H1 (cell line): ENCODE measurements around the gene GPR42. TPM values are rescaled to one million over a fixed set of nuclear protein-coding genes. Genes with fewer than 3 reads are reported as not detected.

Experiments used
- CTCF ChIA-PET: fragments of 300-600 bp; sonication (Branson Sonifier 250); formaldehyde crosslinking; loops from one replicate; lab custom pipeline; 2021; ENCODE audit not compliant: partially characterized antibody; lab: Charles Lee
- POLR2A ChIA-PET: fragments of 300-600 bp; sonication (Branson Sonifier 250); formaldehyde crosslinking; loops from one replicate; lab custom pipeline; 2021; ENCODE audit warnings: inconsistent platforms; ENCODE audit not compliant: partially characterized antibody; lab: Charles Lee
- DNase-seq, 2 experiments: peaks; one replicate each; pipeline versions ENCODE4 v3.0.0 to v3.0.0-alpha.2; 2010 to 2022; ENCODE audit warnings: low spot score in 2 of 2, low read depth in 1 of 2, mixed read lengths in 1 of 2
- FAIRE-seq: peaks from 2 replicates; lab custom pipeline; 2011; peaks lifted over from hg19 to GRCh38; lab: Jason Lieb, UNC
- H2AFZ ChIP-seq: 2 replicates; pipeline ENCODE4 v1.8.1; 2012; ENCODE audit warnings: low read length, inconsistent platforms
- H2AK5ac ChIP-seq: 2 replicates; pipeline ENCODE4 v1.6.1; 2013; ENCODE audit warnings: low read depth, low read length
- H2BK120ac ChIP-seq: replicated peaks from 2 replicates; pipeline ENCODE3; 2013; ENCODE audit warnings: low read depth, low read length, inconsistent platforms
- H2BK12ac ChIP-seq: 2 replicates; pipeline ENCODE4 v1.6.1; 2013; ENCODE audit warnings: low read depth, low read length
- H2BK15ac ChIP-seq: 2 replicates; pipeline ENCODE4 v1.6.1; 2013; ENCODE audit warnings: low read length
- H2BK20ac ChIP-seq: 2 replicates; pipeline ENCODE4 v1.6.1; 2013; ENCODE audit warnings: low read length
- H2BK5ac ChIP-seq: 2 replicates; pipeline ENCODE4 v1.6.1; 2013; ENCODE audit warnings: low read depth, low read length
- H3K14ac ChIP-seq: 2 replicates; pipeline ENCODE4 v1.6.1; 2013; ENCODE audit warnings: inconsistent platforms; ENCODE audit not compliant: insufficient read length
- H3K18ac ChIP-seq: 2 replicates; pipeline ENCODE4 v1.6.1; 2013; ENCODE audit warnings: low read length; ENCODE audit errors: extremely low read depth
- H3K23ac ChIP-seq: 2 replicates; pipeline ENCODE4 v1.6.1; 2013; ENCODE audit warnings: inconsistent platforms; ENCODE audit not compliant: insufficient read length
- H3K23me2 ChIP-seq: 2 replicates; pipeline ENCODE4 v1.6.1; 2013; ENCODE audit warnings: low read depth, low read length
- H3K27ac ChIP-seq: 2 replicates; pipeline ENCODE4 v1.6.1; 2011; ENCODE audit warnings: low read depth, low read length, inconsistent platforms
- H3K27me3 ChIP-seq, 4 experiments: replicated peaks in 1 of 4; 1 replicate in 1 of 4; 2 replicates in 3 of 4; pipeline versions ENCODE4 v1.6.1 to v1.8.1; 2011 to 2013; ENCODE audit warnings: low read length in 3 of 4, mild to moderate bottlenecking in 3 of 4, inconsistent platforms in 2 of 4, mixed read lengths in 2 of 4, moderate library complexity in 1 of 4; ENCODE audit not compliant: control insufficient read depth in 3 of 4, insufficient read depth in 3 of 4; ENCODE audit errors: extremely low read depth in 1 of 4
- H3K36me3 ChIP-seq, 4 experiments: 2 replicates each; pipeline versions ENCODE4 v1.6.1 to v1.8.1; 2011 to 2013; ENCODE audit warnings: mild to moderate bottlenecking in 4 of 4, low read length in 3 of 4, moderate library complexity in 2 of 4, control low read depth in 1 of 4, inconsistent platforms in 1 of 4; ENCODE audit not compliant: insufficient read depth in 4 of 4, control insufficient read depth in 2 of 4
- H3K4ac ChIP-seq: replicated peaks from 2 replicates; pipeline ENCODE3; 2013; ENCODE audit warnings: low read length, low read depth, mixed read lengths, inconsistent platforms; ENCODE audit not compliant: insufficient read length
- H3K4me1 ChIP-seq, 4 experiments: replicated peaks in 1 of 4; 1 replicate in 1 of 4; 2 replicates in 3 of 4; pipeline versions ENCODE4 v1.6.1 to v1.8.1; 2011 to 2013; ENCODE audit warnings: low read length in 3 of 4, inconsistent platforms in 2 of 4, mixed read lengths in 1 of 4; ENCODE audit not compliant: insufficient read depth in 4 of 4, control insufficient read depth in 3 of 4
- H3K4me2 ChIP-seq, 2 experiments: 2 replicates each; pipeline versions ENCODE4 v1.6.1 to v1.8.1; 2011 to 2013; ENCODE audit warnings: low read depth in 2 of 2, low read length in 2 of 2, control low read depth in 1 of 2, inconsistent platforms in 1 of 2, mild to moderate bottlenecking in 1 of 2; ENCODE audit not compliant: insufficient read depth in 1 of 2
- H3K4me3 ChIP-seq, 4 experiments: fragments of 200-600, 300-600 bp in 1 of 4; sonication (generic), shearing (Covaris generic), sonication (Bioruptor Twin) in 1 of 4; 2 replicates each; pipeline versions ENCODE4 v1.5.1 to v1.8.1; 2011 to 2016; ENCODE audit warnings: low read length in 4 of 4, low read depth in 3 of 4, control low read depth in 2 of 4, inconsistent platforms in 2 of 4, mild to moderate bottlenecking in 2 of 4, mixed read lengths in 1 of 4, moderate library complexity in 1 of 4; ENCODE audit not compliant: insufficient read depth in 2 of 4; ENCODE audit errors: extremely low read depth in 1 of 4
- H3K56ac ChIP-seq: replicated peaks from 2 replicates; pipeline ENCODE3; 2013; ENCODE audit warnings: low read depth, mild to moderate bottlenecking, mixed read lengths, low read length, inconsistent platforms; ENCODE audit not compliant: insufficient read length
- H3K79me1 ChIP-seq: 2 replicates; pipeline ENCODE4 v1.6.1; 2013; ENCODE audit warnings: low read depth, low read length, control low read depth
- H3K79me2 ChIP-seq, 2 experiments: 2 replicates each; pipeline versions ENCODE4 v1.6.1 to v1.8.1; 2012 to 2013; ENCODE audit warnings: low read length in 2 of 2, mild to moderate bottlenecking in 2 of 2, inconsistent platforms in 1 of 2; ENCODE audit not compliant: insufficient read depth in 2 of 2, control insufficient read depth in 1 of 2
- H3K9ac ChIP-seq, 4 experiments: replicated peaks in 1 of 4; 1 replicate in 1 of 4; 2 replicates in 3 of 4; pipeline versions ENCODE4 v1.6.1 to v1.8.1; 2011 to 2013; ENCODE audit warnings: low read depth in 3 of 4, low read length in 3 of 4, control low read depth in 2 of 4, mild to moderate bottlenecking in 2 of 4, moderate library complexity in 2 of 4, inconsistent platforms in 1 of 4; ENCODE audit errors: extremely low read depth in 1 of 4
- H3K9me3 ChIP-seq, 2 experiments: 2 replicates each; pipeline versions ENCODE4 v1.6.1 to v1.8.1; 2012 to 2013; ENCODE audit warnings: mild to moderate bottlenecking in 2 of 2, moderate library complexity in 2 of 2, control low read depth in 1 of 2, inconsistent platforms in 1 of 2, low read depth in 1 of 2, low read length in 1 of 2, mixed read lengths in 1 of 2; ENCODE audit not compliant: insufficient read depth in 2 of 2
- H4K20me1 ChIP-seq, 2 experiments: replicated peaks in 1 of 2; 2 replicates each; pipeline versions ENCODE3 to v1.8.1; 2011 to 2013; ENCODE audit warnings: inconsistent platforms in 2 of 2, low read length in 2 of 2, mild to moderate bottlenecking in 1 of 2; ENCODE audit not compliant: insufficient read depth in 2 of 2, control insufficient read depth in 1 of 2
- H4K5ac ChIP-seq: 2 replicates; pipeline ENCODE4 v1.6.1; 2013; ENCODE audit warnings: low read length, low read depth, mixed read lengths, inconsistent platforms; ENCODE audit not compliant: insufficient read length
- H4K8ac ChIP-seq: 2 replicates; pipeline ENCODE4 v1.8.0; 2013; ENCODE audit warnings: mild to moderate bottlenecking, moderate library complexity, low read length, inconsistent platforms; ENCODE audit not compliant: insufficient read depth; ENCODE audit errors: extremely low read depth
- H4K91ac ChIP-seq: replicated peaks from 2 replicates; pipeline ENCODE3; 2013; ENCODE audit warnings: low read length, mixed read lengths, inconsistent platforms; ENCODE audit not compliant: insufficient read length
- ATF2 ChIP-seq: IDR thresholded peaks from 2 replicates; pipeline ENCODE4 v1.6.1; 2012; ENCODE audit warnings: low read length, inconsistent platforms
- ATF3 ChIP-seq: IDR thresholded peaks from 2 replicates; pipeline ENCODE4 v1.6.1; 2011; ENCODE audit warnings: low read depth, mild to moderate bottlenecking, low read length; ENCODE audit not compliant: insufficient read depth
- CBX5 ChIP-seq: fragments of 300-800, 300-1000 bp; sonication (generic); IDR thresholded peaks from 2 replicates; pipeline ENCODE4 v1.7.1; 2016; ENCODE audit warnings: antibody characterized with exemption, low read length, low read depth
- CBX8 ChIP-seq: fragments of 300-800, 300-1000 bp; sonication (generic); IDR thresholded peaks from 2 replicates; pipeline ENCODE4 v1.7.1; 2016; ENCODE audit warnings: low read depth, low read length, borderline replicate concordance
- HDAC6 ChIP-seq: IDR thresholded peaks from one replicate; pipeline ENCODE4 v1.7.1; 2012; ENCODE audit warnings: low read depth, mild to moderate bottlenecking, inconsistent platforms, low read length, moderate library complexity
- NRF1 ChIP-seq: IDR thresholded peaks from 2 replicates; pipeline ENCODE4 v1.6.1; 2011; ENCODE audit warnings: mild to moderate bottlenecking, low read depth, low read length, improper control_type of control experiment
- SIX5 ChIP-seq: IDR thresholded peaks from 2 replicates; pipeline ENCODE4 v1.6.1; 2011; ENCODE audit warnings: mild to moderate bottlenecking, low read depth, low read length
- SP2 ChIP-seq: IDR thresholded peaks from 2 replicates; pipeline ENCODE4 v1.6.1; 2012; ENCODE audit warnings: mild to moderate bottlenecking, low read length, inconsistent platforms
- SUZ12 ChIP-seq: fragments of 200-600 bp; sonication (generic); IDR thresholded peaks from 2 replicates; pipeline ENCODE4 v1.6.1; 2012; ENCODE audit warnings: mild to moderate bottlenecking, inconsistent platforms, low read length, moderate library complexity, mixed read lengths
- TAF7 ChIP-seq: optimal IDR thresholded peaks from 2 replicates; pipeline ENCODE3; 2011; ENCODE audit warnings: low read depth, mild to moderate bottlenecking, inconsistent platforms, low read length, moderate library complexity, borderline replicate concordance
- TBP ChIP-seq: IDR thresholded peaks from 2 replicates; pipeline ENCODE4 v1.6.1; 2011; ENCODE audit warnings: low read depth, low read length, improper control_type of control experiment
- TCF12 ChIP-seq: IDR thresholded peaks from 2 replicates; pipeline ENCODE4 v1.6.1; 2011; ENCODE audit warnings: low read depth, mild to moderate bottlenecking, low read length
- ZNF274 ChIP-seq: IDR thresholded peaks from 2 replicates; pipeline ENCODE4 v1.7.0; 2012; ENCODE audit warnings: low read length, borderline replicate concordance; ENCODE audit errors: extremely low read depth
- WGBS, 2 experiments: shearing (Covaris generic) in 1 of 2; methylation state at CpG; one replicate each; pipeline versions ENCODE4 v1.1.6 to v1.1.7; 2013 to 2015; ENCODE audit warnings: low lambda C conversion rate in 2 of 2, mixed read lengths in 2 of 2, inconsistent platforms in 1 of 2, low coverage in 1 of 2, missing lambda C conversion rate in 1 of 2; ENCODE audit not compliant: insufficient replicate concordance in 2 of 2, insufficient coverage in 1 of 2, insufficient read length in 1 of 2; ENCODE audit errors: extremely low coverage in 1 of 2, missing lambda C conversion rate in 1 of 2; 5-methylcytosine and 5-hydroxymethylcytosine counted together
- polyA plus RNA-seq, 7 experiments: library from polyadenylated mRNA; depleted of rRNA in 3 of 7; stranded (reverse) in 5 of 7; unstranded in 2 of 7; fragments of >200 nt in 5 of 7; fragments of 200-250 nt in 2 of 7; gene quantifications; 1 replicate in 5 of 7; 2 replicates in 1 of 7; 4 replicates in 1 of 7; pipeline versions ENCODE4 v1.2.1 to v1.2.3, GENCODE V29; 2011 to 2013; ENCODE audit warnings: missing spikeins in 2 of 7, mixed read lengths in 2 of 7
- total RNA-seq: library from RNA; stranded (reverse); fragmentation: NEBNext Ultra II Directional; extraction: Animal tissue kit (Norgen Biotek cat#: 25700); gene quantifications from 2 replicates; pipeline ENCODE4 v1.2.1, GENCODE V29; 2021

Gene GPR42
- total and polyA plus RNA-seq, 2 of the 8 experiments (the other 6 are each of a cell fraction or from before 2014, with no cell fraction given), result not detected

- Histone ChIP-seq H3K14ac (no peak overlapping the region), H2BK5ac (no peak overlapping the region), H3K18ac (no peak overlapping the region), H3K27ac (no peak overlapping the region), H3K9ac (no peak overlapping the region), H3K79me1 (no peaks in the 10 kb centered on the region), H3K23me2 (no peaks in the 10 kb centered on the region), H3K79me2 (no peaks in the 10 kb centered on the region), H2AK5ac (no peak overlapping the region), H2BK20ac (no peak overlapping the region), H3K4me2 (no peak overlapping the region), H2BK12ac (no peak overlapping the region), H4K91ac (no peak overlapping the region), H3K23ac (no peak overlapping the region), H4K8ac (no peak overlapping the region), H3K36me3 (no peaks in the 10 kb centered on the region; a peak in 1 of 8 replicates), H4K20me1 (no peaks in the 10 kb centered on the region), H3K4ac (no peak overlapping the region), H3K9me3 (no peaks in the 10 kb centered on the region), H3K27me3 (no peaks in the 10 kb centered on the region; a peak in 1 of 7 replicates), H3K56ac (no peak overlapping the region), H2BK120ac (no peak overlapping the region), H4K5ac (no peak overlapping the region), H3K4me3 (no peak overlapping the region), H3K4me1 (no peaks in the 10 kb centered on the region), H2BK15ac (no peak overlapping the region), H2AFZ (no peak overlapping the region)
- 89% methylated on average over 7 of the region's 7 CpGs; no CpG with 5 or more reads in 1 of the 2 experiments for WGBS, 2 experiments
- ChIA-PET CTCF (no interaction called here), POLR2A (no interaction called here)
- FAIRE-seq (no peak), DNase-seq (no peak)
- no peak for TF ChIP-seq SIX5
- no peak for TF ChIP-seq HDAC6
- no peak for TF ChIP-seq TCF12
- TF ChIP-seq CBX8, result no peak
- no peak for TF ChIP-seq NRF1
- no peak for TF ChIP-seq CBX5
- no peak for TF ChIP-seq ATF3
- no peak for TF ChIP-seq ZNF274
- no peak for TF ChIP-seq SP2
- TF ChIP-seq SUZ12, result no peak
- no peak for TF ChIP-seq TBP
- no peak for TF ChIP-seq ATF2
- no peak for TF ChIP-seq TAF7
Measured at GRCh38 chr19:35400773-35401100, 29.9 kb downstream of the GPR42 start.
